SJSA1 (cell line): ENCODE measurements around the gene LRMDA. TPM values are rescaled to one million over a fixed set of nuclear protein-coding genes. Genes with fewer than 3 reads are reported as not detected.

Source experiments
- DNase-seq, 2 experiments: peaks; one replicate each; pipeline ENCODE4 v3.0.0-alpha.2; 2015 to 2020; ENCODE audit warnings: low spot score in 2 of 2, low read depth in 1 of 2
- H3K27ac ChIP-seq: fragments of 250-450 bp; sonication (Bioruptor Pico); 2 replicates; pipeline ENCODE4 v1.5.1; 2020; ENCODE audit warnings: mild to moderate bottlenecking, moderate library complexity
- H3K27me3 ChIP-seq: fragments of 250-450 bp; sonication (Bioruptor Pico); replicated peaks from 2 replicates; pipeline ENCODE4 v1.5.1; 2020; ENCODE audit warnings: mild to moderate bottlenecking, moderate library complexity
- H3K36me3 ChIP-seq: fragments of 250-450 bp; sonication (Bioruptor Pico); 2 replicates; pipeline ENCODE4 v1.5.1; 2020; ENCODE audit warnings: mild to moderate bottlenecking
- H3K4me1 ChIP-seq: fragments of 250-450 bp; sonication (Bioruptor Pico); replicated peaks from 2 replicates; pipeline ENCODE4 v1.6.1; 2021; ENCODE audit warnings: mild to moderate bottlenecking
- H3K4me3 ChIP-seq: fragments of 250-450 bp; sonication (Bioruptor Pico); 2 replicates; pipeline ENCODE4 v1.5.1; 2020; ENCODE audit warnings: mild to moderate bottlenecking
- H3K9me3 ChIP-seq: fragments of 250-450 bp; sonication (Bioruptor Pico); replicated peaks from 2 replicates; pipeline ENCODE4 v1.5.1; 2020; ENCODE audit warnings: mild to moderate bottlenecking
- total RNA-seq: library from RNA; depleted of rRNA; stranded (reverse); fragments of >200 nt; shearing (Covaris generic); gene quantifications from 2 replicates; pipeline ENCODE4 v1.2.3, GENCODE V29; 2014

The LRMDA gene
- total RNA-seq, 1 experiment from 2014 or later: not detected

DNA sequence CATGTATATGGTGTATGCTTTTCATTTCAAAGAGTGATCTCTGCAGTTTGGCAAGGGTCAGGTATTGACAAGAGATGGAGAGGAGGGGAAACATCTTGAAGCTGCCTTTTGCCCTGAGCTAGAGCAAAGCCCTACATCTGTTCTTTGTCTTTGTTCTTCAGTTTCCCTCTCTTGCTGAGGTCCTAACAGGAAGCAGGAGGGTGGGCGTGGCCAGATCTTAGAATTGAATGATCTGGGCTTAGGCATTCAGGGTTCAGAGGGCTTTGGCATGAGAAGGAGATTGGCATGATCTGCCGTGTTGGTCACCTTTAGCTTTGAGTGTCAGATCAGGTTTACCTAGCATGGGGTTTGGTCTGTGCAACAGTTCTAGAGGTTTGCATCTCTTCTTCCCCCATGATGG is 41.3 kb downstream of the LRMDA start:
- Histone ChIP-seq H3K27me3 (no peaks in the 10 kb centered on the region), H3K36me3 (no peaks in the 10 kb centered on the region), H3K4me1 (no peaks in the 10 kb centered on the region), H3K27ac (no peak overlapping the region), H3K4me3 (no peak overlapping the region), H3K9me3 (peaks cover 3% of the 10 kb centered on the region; the same call in 1 of the 2 replicates)
- no peak for DNase-seq

GRCh38 chr10:75474106-75474505 is 42.7 kb downstream of the LRMDA start:
- H3K27me3 ChIP-seq: no peaks in the 10 kb centered on the region
- H3K27ac ChIP-seq: no peak overlapping the region
- no peaks in the 10 kb centered on the region for H3K36me3 ChIP-seq
- no peaks in the 10 kb centered on the region for H3K4me1 ChIP-seq
- H3K4me3 ChIP-seq: no peak overlapping the region
- H3K9me3 ChIP-seq: peaks cover 3% of the 10 kb centered on the region; the same call in 1 of the 2 replicates
- DNase-seq: no peak

DNA sequence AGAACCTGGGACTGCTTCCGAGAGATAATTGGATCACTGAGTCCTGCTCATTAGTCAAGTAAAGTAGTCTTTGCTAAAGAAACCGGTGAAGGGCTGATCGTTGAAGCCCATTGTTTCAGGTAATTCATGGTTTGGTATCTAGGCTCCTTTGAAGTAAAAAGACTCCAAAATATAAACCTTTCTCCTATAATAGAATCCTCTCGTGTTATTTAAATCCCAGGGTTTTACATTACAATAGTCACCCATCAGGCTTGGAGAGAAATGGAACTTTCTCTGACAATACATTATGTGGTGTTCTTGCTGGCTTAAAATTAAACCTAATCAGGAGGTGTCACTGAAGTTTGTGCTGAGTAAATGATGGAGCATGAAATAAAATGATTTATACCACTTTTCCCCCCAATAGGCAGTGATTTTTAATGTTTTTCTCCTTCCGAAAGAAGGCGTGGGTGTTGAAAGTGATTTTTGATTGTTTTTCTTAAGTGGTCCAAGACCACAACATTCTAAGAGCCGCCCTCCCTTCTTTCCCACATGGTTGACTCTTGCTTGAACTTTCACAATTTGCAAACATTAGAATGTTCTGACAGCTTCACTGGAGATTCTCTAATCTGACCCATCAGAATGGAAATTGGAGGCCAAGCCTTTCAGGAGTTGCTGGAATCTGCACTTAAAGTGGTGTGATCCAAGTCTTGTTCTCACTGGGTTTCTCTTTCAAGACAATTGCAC is 44.2 kb downstream of the LRMDA start:
- no peaks in the 10 kb centered on the region for H3K36me3 ChIP-seq
- no peaks in the 10 kb centered on the region for H3K4me1 ChIP-seq
- no peak for DNase-seq
- peaks cover 3% of the 10 kb centered on the region; the same call in 1 of the 2 replicates for H3K9me3 ChIP-seq
- H3K27me3 ChIP-seq: no peaks in the 10 kb centered on the region
- H3K27ac ChIP-seq: no peak overlapping the region
- H3K4me3 ChIP-seq: no peak overlapping the region

DNA sequence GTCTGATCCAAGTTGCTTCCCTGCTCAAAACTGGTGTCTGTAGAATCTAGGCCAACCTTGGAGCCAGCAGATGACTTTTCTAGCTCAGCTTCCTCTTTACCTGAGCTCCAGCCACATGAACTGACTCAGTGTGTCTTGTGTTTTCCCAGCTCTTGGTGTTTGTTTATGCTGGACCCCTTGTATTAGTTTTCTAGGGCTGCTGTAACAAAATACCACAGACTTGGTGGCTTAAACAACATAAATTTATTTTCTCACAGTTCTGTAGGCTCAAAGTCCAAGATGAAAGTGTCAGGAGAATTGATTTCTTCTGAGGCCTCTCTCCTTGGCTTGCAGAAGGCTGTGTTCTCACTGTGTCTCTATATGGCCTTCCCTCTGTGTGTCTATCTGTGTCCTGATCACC is 45.1 kb downstream of the LRMDA start:
- Histone ChIP-seq H3K27me3 (no peaks in the 10 kb centered on the region), H3K4me1 (no peaks in the 10 kb centered on the region), H3K27ac (no peak overlapping the region), H3K4me3 (no peak overlapping the region), H3K36me3 (no peaks in the 10 kb centered on the region), H3K9me3 (peaks cover 3% of the 10 kb centered on the region; the same call in 1 of the 2 replicates)
- no peak for DNase-seq

DNA sequence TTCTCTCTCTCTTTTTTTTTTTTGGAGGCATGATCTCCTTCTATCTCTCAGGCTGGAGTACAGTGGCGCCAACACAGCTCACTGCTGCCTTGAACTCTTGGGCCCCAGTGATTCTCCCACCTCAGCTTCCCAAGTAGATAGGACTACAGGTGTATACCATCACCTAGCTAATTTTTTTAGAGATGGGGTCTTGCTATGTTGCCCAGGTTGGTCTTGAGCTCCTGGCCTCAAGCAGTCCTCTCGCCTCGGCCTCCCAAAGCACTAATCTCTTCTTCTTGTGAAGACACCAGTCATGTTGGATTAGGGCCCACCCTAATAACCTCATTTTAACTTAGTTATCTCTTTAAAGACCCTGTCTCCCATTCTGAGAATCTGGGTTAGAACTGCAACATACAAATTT is 45.6 kb downstream of the LRMDA start:
- H3K4me3 ChIP-seq: no peak overlapping the region
- no peaks in the 10 kb centered on the region for H3K4me1 ChIP-seq
- no peaks in the 10 kb centered on the region for H3K36me3 ChIP-seq
- no peak overlapping the region for H3K27ac ChIP-seq
- no peaks in the 10 kb centered on the region for H3K27me3 ChIP-seq
- DNase-seq: no peak
- H3K9me3 ChIP-seq: peaks cover 3% of the 10 kb centered on the region; the same call in 1 of the 2 replicates

DNA sequence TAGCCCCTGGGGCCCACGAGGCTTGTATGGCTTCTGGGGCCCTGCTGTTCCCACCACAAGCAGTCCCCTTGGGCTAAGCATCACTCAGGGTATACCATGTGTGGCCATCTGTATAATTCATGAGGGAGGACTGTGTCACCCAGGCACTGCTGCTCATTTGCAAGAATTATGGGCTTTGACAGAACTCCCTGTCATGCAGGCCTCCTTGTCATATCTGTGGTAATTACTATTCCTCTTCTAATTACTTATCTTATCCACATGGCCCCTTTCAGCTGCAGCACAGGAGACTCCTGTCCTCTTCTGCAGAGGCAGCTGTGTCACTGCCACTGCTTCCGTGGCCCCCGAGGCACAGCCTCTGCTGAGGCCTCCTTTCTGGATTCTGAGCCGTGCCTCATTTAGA is 46.3 kb downstream of the LRMDA start:
- H3K4me3 ChIP-seq: no peak overlapping the region
- H3K27ac ChIP-seq: no peak overlapping the region
- peaks cover 3% of the 10 kb centered on the region; the same call in 1 of the 2 replicates for H3K9me3 ChIP-seq

DNA sequence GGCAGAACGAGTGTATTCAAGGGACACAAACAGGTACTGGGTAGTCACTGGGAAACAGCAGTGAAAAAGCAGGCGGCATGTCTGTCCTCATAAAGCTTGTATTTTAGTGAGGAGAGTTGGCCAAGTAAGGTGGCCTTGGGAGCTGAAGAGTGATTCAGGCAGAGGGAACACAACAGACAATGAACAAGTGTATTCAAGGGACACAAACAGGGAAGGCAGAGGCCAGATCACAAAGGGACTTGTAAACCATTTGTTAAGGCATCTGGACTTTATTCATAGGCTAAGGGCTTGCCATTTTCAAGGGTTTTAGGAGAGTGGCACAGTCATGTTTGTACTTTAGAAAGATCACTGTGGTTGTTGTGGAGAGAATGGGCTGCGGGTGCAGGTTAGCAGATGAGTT is 49.0 kb downstream of the LRMDA start:
- H3K36me3 ChIP-seq: no peaks in the 10 kb centered on the region
- H3K27ac ChIP-seq: no peak overlapping the region
- no peak for DNase-seq
- H3K4me1 ChIP-seq: no peaks in the 10 kb centered on the region
- no peaks in the 10 kb centered on the region for H3K27me3 ChIP-seq
- H3K4me3 ChIP-seq: no peak overlapping the region
- no peaks in the 10 kb centered on the region for H3K9me3 ChIP-seq

More for the DNA sequence above, 46.3 kb downstream of the LRMDA start:
- DNase-seq: no peak
- H3K4me1 ChIP-seq: no peaks in the 10 kb centered on the region
- H3K27me3 ChIP-seq: no peaks in the 10 kb centered on the region
- H3K36me3 ChIP-seq: no peaks in the 10 kb centered on the region

GRCh38 chr10:75483188-75483587 is 51.8 kb downstream of the LRMDA start:
- Histone ChIP-seq H3K9me3 (no peaks in the 10 kb centered on the region), H3K27me3 (no peaks in the 10 kb centered on the region), H3K4me1 (no peaks in the 10 kb centered on the region), H3K36me3 (no peaks in the 10 kb centered on the region), H3K27ac (no peak overlapping the region), H3K4me3 (no peak overlapping the region)
- no peak for DNase-seq

- no peaks in the 10 kb centered on the region for H3K4me1 ChIP-seq
- no peaks in the 10 kb centered on the region for H3K36me3 ChIP-seq
- no peaks in the 10 kb centered on the region for H3K27me3 ChIP-seq
- no peak for DNase-seq
- H3K9me3 ChIP-seq: no peaks in the 10 kb centered on the region
- H3K27ac ChIP-seq: no peak overlapping the region
- no peak overlapping the region for H3K4me3 ChIP-seq
Measured at GRCh38 chr10:75484717-75485116, 53.3 kb downstream of the LRMDA start.

GRCh38 chr10:75486591-75486990 is 55.2 kb downstream of the LRMDA start:
- no peak for DNase-seq
- no peaks in the 10 kb centered on the region for H3K9me3 ChIP-seq

GRCh38 chr10:75487087-75487754 is 55.8 kb downstream of the LRMDA start:
- no peak for DNase-seq
- no peak overlapping the region for H3K27ac ChIP-seq
- no peak overlapping the region for H3K4me3 ChIP-seq
- no peaks in the 10 kb centered on the region for H3K4me1 ChIP-seq
- H3K36me3 ChIP-seq: no peaks in the 10 kb centered on the region
- H3K27me3 ChIP-seq: no peaks in the 10 kb centered on the region
- no peaks in the 10 kb centered on the region for H3K9me3 ChIP-seq

More at GRCh38 chr10:75486591-75486990, 55.2 kb downstream of the LRMDA start:
- Histone ChIP-seq H3K4me1 (no peaks in the 10 kb centered on the region), H3K4me3 (no peak overlapping the region), H3K27me3 (no peaks in the 10 kb centered on the region), H3K36me3 (no peaks in the 10 kb centered on the region), H3K27ac (no peak overlapping the region)

GRCh38 chr10:75487755-75488125 is 56.3 kb downstream of the LRMDA start:
- Histone ChIP-seq H3K27ac (no peak overlapping the region), H3K4me1 (no peaks in the 10 kb centered on the region), H3K9me3 (no peaks in the 10 kb centered on the region), H3K4me3 (no peak overlapping the region), H3K27me3 (no peaks in the 10 kb centered on the region), H3K36me3 (no peaks in the 10 kb centered on the region)
- DNase-seq: no peak

GRCh38 chr10:75492173-75492925 is 60.9 kb downstream of the LRMDA start:
- Histone ChIP-seq H3K36me3 (no peaks in the 10 kb centered on the region), H3K27ac (no peak overlapping the region), H3K9me3 (no peaks in the 10 kb centered on the region), H3K4me3 (no peak overlapping the region), H3K4me1 (no peaks in the 10 kb centered on the region), H3K27me3 (peaks cover 3% of the 10 kb centered on the region; the same call in 1 of the 2 replicates)
- no peak for DNase-seq

GRCh38 chr10:75493464-75493863 is 62.0 kb downstream of the LRMDA start:
- Histone ChIP-seq H3K27me3 (peaks cover 3% of the 10 kb centered on the region; the same call in 1 of the 2 replicates), H3K27ac (no peak overlapping the region), H3K4me3 (no peak overlapping the region), H3K9me3 (no peaks in the 10 kb centered on the region), H3K4me1 (no peaks in the 10 kb centered on the region), H3K36me3 (no peaks in the 10 kb centered on the region)
- DNase-seq: no peak
